Measurements from ENCODE around the gene CABYR. TPM values are rescaled to one million over a fixed set of nuclear protein-coding genes. Genes with fewer than 3 reads are reported as not detected.

The CABYR gene
- total RNA-seq, 4 donors from 2014 or later: 2.0 to 4.4 TPM; not detected in 2

- no peak overlapping the region for H3K4me3 ChIP-seq
- no peak for DNase-seq
- H3K36me3 ChIP-seq: no peaks in the 10 kb centered on the region
- no peaks in the 10 kb centered on the region for H3K4me1 ChIP-seq
- H3K9me3 ChIP-seq: no peaks in the 10 kb centered on the region
- TF ChIP-seq POLR2A (IDR thresholded peaks at IDR 0.05): no peak
- no peak for TF ChIP-seq CTCF (IDR thresholded peaks at IDR 0.05)
- intact Hi-C loops (cut with DNase I; ENCODE audit: low total_unique reads): no loop called here
- H3K27me3 ChIP-seq: no peaks in the 10 kb centered on the region
- no peak overlapping the region for H3K27ac ChIP-seq
These were observed 49.3 kb downstream of the CABYR start for GRCh38 chr18:24188120-24188519.

- DNase-seq: no peak
- Histone ChIP-seq H3K27me3 (no peaks in the 10 kb centered on the region), H3K27ac (no peak overlapping the region), H3K4me3 (no peak overlapping the region), H3K36me3 (no peaks in the 10 kb centered on the region), H3K4me1 (no peaks in the 10 kb centered on the region), H3K9me3 (no peaks in the 10 kb centered on the region)
- intact Hi-C loops (cut with DNase I; ENCODE audit: low total_unique reads): no loop called here
- TF ChIP-seq POLR2A (IDR thresholded peaks at IDR 0.05) (no peak), CTCF (IDR thresholded peaks at IDR 0.05) (no peak)
These were observed 50.2 kb downstream of the CABYR start for GRCh38 chr18:24189007-24189528.

- no peak overlapping the region for H3K27ac ChIP-seq
- no peaks in the 10 kb centered on the region for H3K4me1 ChIP-seq
- no peaks in the 10 kb centered on the region for H3K27me3 ChIP-seq
- intact Hi-C loops (cut with DNase I; ENCODE audit: low total_unique reads): no loop called here
- no peak overlapping the region for H3K4me3 ChIP-seq
- TF ChIP-seq POLR2A (IDR thresholded peaks at IDR 0.05) (no peak), CTCF (IDR thresholded peaks at IDR 0.05) (no peak)
- H3K9me3 ChIP-seq: no peaks in the 10 kb centered on the region
- no peaks in the 10 kb centered on the region for H3K36me3 ChIP-seq
- no peak for DNase-seq
These were observed 50.9 kb downstream of the CABYR start for GRCh38 chr18:24189664-24190346.

- Histone ChIP-seq H3K4me3 (no peak overlapping the region), H3K4me1 (no peaks in the 10 kb centered on the region), H3K36me3 (no peaks in the 10 kb centered on the region), H3K27ac (no peak overlapping the region), H3K9me3 (no peaks in the 10 kb centered on the region), H3K27me3 (no peaks in the 10 kb centered on the region)
- TF ChIP-seq CTCF (IDR thresholded peaks at IDR 0.05): no peak
- no peak for TF ChIP-seq POLR2A (IDR thresholded peaks at IDR 0.05)
- DNase-seq: no peak
- intact Hi-C loops (cut with DNase I; ENCODE audit: low total_unique reads): no loop called here
These were observed 51.7 kb downstream of the CABYR start for GRCh38 chr18:24190590-24190989.

GRCh38 chr18:24195296-24196053 is 56.6 kb downstream of the CABYR start:
- Histone ChIP-seq H3K4me1 (no peaks in the 10 kb centered on the region), H3K27me3 (no peaks in the 10 kb centered on the region), H3K4me3 (no peak overlapping the region), H3K27ac (no peak overlapping the region), H3K9me3 (no peaks in the 10 kb centered on the region), H3K36me3 (no peaks in the 10 kb centered on the region)
- no peak for TF ChIP-seq POLR2A (IDR thresholded peaks at IDR 0.05)
- no peak for TF ChIP-seq CTCF (IDR thresholded peaks at IDR 0.05)
- intact Hi-C loops (cut with DNase I; ENCODE audit: low total_unique reads): no loop called here
- no peak for DNase-seq

All from uterus (tissue), 4 donors.